KMS-11 (cell line): ENCODE data around the gene MSI2.

Source experiments
- H2AFZ ChIP-seq: fragments of 200-600 bp; sonication (generic); 2 replicates; pipeline ENCODE4 v1.6.1; 2016; ENCODE audit warnings: antibody characterized with exemption, mixed run types, low read depth
- H3K27ac ChIP-seq: fragments of 200-600 bp; sonication (generic); 2 replicates; pipeline ENCODE4 v1.6.1; 2016; ENCODE audit warnings: mild to moderate bottlenecking, mixed run types
- H3K27me3 ChIP-seq: fragments of 200-600 bp; sonication (generic); 2 replicates; pipeline ENCODE4 v1.6.1; 2017; ENCODE audit warnings: mild to moderate bottlenecking, low read depth, mixed run types, moderate library complexity; ENCODE audit not compliant: insufficient read depth
- H3K36me3 ChIP-seq: fragments of 200-600 bp; sonication (generic); 2 replicates; pipeline ENCODE4 v1.6.1; 2017; ENCODE audit warnings: mild to moderate bottlenecking, mixed run types; ENCODE audit not compliant: insufficient read depth
- H3K4me1 ChIP-seq: fragments of 200-600 bp; sonication (generic); 2 replicates; pipeline ENCODE4 v1.6.1; 2016; ENCODE audit warnings: mild to moderate bottlenecking, low read depth, mixed run types; ENCODE audit not compliant: poor library complexity, severe bottlenecking
- H3K4me2 ChIP-seq: fragments of 200-600 bp; sonication (generic); 2 replicates; pipeline ENCODE4 v1.7.0; 2016; ENCODE audit warnings: mild to moderate bottlenecking, mixed run types
- H3K4me3 ChIP-seq: fragments of 200-600 bp; sonication (generic); IDR thresholded peaks from 2 replicates; pipeline ENCODE4 v1.6.1; 2017; ENCODE audit warnings: low read depth, low read length, mixed read lengths; ENCODE audit not compliant: insufficient read depth
- H3K79me2 ChIP-seq: fragments of 200-600 bp; sonication (generic); 2 replicates; pipeline ENCODE4 v1.6.1; 2016; ENCODE audit warnings: low read depth, mixed run types; ENCODE audit not compliant: insufficient read depth
- H3K9ac ChIP-seq: fragments of 200-600 bp; sonication (generic); 2 replicates; pipeline ENCODE4 v1.6.1; 2016; ENCODE audit warnings: mild to moderate bottlenecking, mixed run types
- H4K20me1 ChIP-seq: fragments of 200-600 bp; sonication (generic); 2 replicates; pipeline ENCODE4 v1.6.1; 2016; ENCODE audit warnings: mild to moderate bottlenecking, mixed run types; ENCODE audit not compliant: insufficient read depth
- TF ChIP-seq, protein P1 (sequence below): fragments of 200-600 bp; sonication (generic); conservative IDR thresholded peaks from 2 replicates; pipeline ENCODE4 v1.6.1; 2017; ENCODE audit warnings: low read depth, mild to moderate bottlenecking, antibody characterized with exemption, low read length, moderate library complexity, mixed read lengths

The MSI2 gene

DNA sequence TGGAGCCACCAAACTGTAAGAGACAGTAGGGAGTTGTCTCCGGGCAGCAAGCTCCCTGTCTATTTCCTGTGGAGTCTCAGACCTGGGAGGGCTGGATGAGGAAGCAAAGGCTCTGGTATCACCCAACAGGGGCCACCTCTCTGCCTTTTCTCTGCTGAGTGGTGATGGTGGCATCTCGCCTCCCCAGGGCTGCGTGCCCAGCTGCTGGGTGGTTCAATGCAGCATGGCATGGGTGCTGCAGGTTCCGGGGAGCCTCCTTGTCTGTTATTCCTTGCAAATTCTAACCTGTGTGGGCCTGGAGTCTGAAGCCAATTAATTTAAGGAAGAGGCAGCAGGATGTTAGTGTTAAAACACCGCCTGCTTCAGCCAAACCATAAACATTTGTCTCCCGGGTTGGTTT lies 410.6 kb downstream of the MSI2 start:
- Histone ChIP-seq H3K4me3 (no peak overlapping the region), H3K4me1 (peaks cover 14% of the 10 kb centered on the region), H3K27me3 (no peaks in the 10 kb centered on the region), H4K20me1 (no peaks in the 10 kb centered on the region), H2AFZ (no peak overlapping the region), H3K27ac (no peak overlapping the region), H3K9ac (no peak overlapping the region), H3K4me2 (no peak overlapping the region), H3K36me3 (no peaks in the 10 kb centered on the region), H3K79me2 (no peaks in the 10 kb centered on the region)
- TF ChIP-seq, protein P1, sequence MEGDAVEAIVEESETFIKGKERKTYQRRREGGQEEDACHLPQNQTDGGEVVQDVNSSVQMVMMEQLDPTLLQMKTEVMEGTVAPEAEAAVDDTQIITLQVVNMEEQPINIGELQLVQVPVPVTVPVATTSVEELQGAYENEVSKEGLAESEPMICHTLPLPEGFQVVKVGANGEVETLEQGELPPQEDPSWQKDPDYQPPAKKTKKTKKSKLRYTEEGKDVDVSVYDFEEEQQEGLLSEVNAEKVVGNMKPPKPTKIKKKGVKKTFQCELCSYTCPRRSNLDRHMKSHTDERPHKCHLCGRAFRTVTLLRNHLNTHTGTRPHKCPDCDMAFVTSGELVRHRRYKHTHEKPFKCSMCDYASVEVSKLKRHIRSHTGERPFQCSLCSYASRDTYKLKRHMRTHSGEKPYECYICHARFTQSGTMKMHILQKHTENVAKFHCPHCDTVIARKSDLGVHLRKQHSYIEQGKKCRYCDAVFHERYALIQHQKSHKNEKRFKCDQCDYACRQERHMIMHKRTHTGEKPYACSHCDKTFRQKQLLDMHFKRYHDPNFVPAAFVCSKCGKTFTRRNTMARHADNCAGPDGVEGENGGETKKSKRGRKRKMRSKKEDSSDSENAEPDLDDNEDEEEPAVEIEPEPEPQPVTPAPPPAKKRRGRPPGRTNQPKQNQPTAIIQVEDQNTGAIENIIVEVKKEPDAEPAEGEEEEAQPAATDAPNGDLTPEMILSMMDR: no peak

GRCh38 chr17:57667461-57667923 lies 411.2 kb downstream of the MSI2 start:
- no peaks in the 10 kb centered on the region for H3K79me2 ChIP-seq
- H3K4me1 ChIP-seq: peaks cover 11% of the 10 kb centered on the region
- TF ChIP-seq, protein P1: no peak
- H4K20me1 ChIP-seq: no peaks in the 10 kb centered on the region
- no peak overlapping the region for H2AFZ ChIP-seq
- H3K27ac ChIP-seq: no peak overlapping the region
- H3K27me3 ChIP-seq: no peaks in the 10 kb centered on the region
- no peak overlapping the region for H3K4me3 ChIP-seq
- no peak overlapping the region for H3K9ac ChIP-seq
- H3K36me3 ChIP-seq: no peaks in the 10 kb centered on the region
- no peak overlapping the region for H3K4me2 ChIP-seq

- Histone ChIP-seq H3K9ac (no peak overlapping the region), H3K27ac (no peak overlapping the region), H3K4me3 (no peak overlapping the region), H3K4me1 (peaks cover 8% of the 10 kb centered on the region), H3K36me3 (no peaks in the 10 kb centered on the region), H3K27me3 (no peaks in the 10 kb centered on the region), H4K20me1 (no peaks in the 10 kb centered on the region), H3K79me2 (no peaks in the 10 kb centered on the region), H2AFZ (no peak overlapping the region), H3K4me2 (no peak overlapping the region)
- TF ChIP-seq, protein P1: no peak
Measured at GRCh38 chr17:57668332-57668731, 412.0 kb downstream of the MSI2 start.

DNA sequence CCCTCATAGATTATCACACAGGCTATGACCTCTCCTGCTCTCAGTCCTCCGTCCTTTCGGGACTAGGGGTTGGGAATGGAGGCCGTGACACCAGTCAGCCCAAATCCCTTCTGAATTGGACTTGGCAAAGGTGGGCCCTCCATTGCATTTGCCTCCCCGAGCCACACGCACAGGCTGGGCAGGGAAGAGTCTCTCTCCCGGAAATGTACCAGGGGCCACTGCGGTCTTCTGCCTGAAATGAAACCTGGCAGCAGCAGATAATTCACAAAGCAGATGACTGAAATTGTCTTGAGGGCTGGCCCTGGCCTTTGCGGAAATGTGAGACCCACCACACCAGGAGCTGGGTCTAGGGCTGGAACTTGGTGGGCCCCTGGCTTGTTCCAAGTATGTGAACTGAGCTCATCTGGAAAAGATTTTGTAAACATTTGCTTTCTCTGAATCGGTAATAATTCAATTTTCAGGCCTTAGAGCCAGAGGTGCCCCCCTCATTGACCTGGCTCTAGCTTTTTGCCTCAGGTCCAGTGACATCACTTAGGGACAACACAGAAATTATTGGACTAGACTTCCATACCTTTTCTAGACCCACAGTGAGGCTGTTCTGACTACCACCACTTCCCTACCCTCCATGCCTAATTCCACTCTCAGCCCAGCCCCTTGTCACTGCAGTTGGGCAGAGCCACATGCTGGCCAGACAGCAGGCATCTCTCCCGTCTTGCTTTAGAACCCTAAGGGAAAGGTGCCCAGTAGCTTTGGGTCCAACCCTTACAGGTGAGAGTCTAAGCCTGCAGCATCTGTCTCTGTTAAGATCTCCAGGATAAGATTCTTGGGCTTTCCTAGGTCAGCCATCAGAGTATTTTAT lies 413.6 kb downstream of the MSI2 start:
- no peaks in the 10 kb centered on the region for H3K36me3 ChIP-seq

More for the DNA sequence above, 413.6 kb downstream of the MSI2 start:
- Histone ChIP-seq H2AFZ (no peak overlapping the region), H3K4me3 (no peak overlapping the region), H3K9ac (no peak overlapping the region), H3K27me3 (no peaks in the 10 kb centered on the region), H4K20me1 (no peaks in the 10 kb centered on the region), H3K27ac (no peak overlapping the region), H3K4me1 (peaks cover 8% of the 10 kb centered on the region), H3K79me2 (no peaks in the 10 kb centered on the region), H3K4me2 (no peak overlapping the region)
- TF ChIP-seq, protein P1: no peak
